Measurements from ENCODE around the gene CENPC.

CENPC gene

DNA sequence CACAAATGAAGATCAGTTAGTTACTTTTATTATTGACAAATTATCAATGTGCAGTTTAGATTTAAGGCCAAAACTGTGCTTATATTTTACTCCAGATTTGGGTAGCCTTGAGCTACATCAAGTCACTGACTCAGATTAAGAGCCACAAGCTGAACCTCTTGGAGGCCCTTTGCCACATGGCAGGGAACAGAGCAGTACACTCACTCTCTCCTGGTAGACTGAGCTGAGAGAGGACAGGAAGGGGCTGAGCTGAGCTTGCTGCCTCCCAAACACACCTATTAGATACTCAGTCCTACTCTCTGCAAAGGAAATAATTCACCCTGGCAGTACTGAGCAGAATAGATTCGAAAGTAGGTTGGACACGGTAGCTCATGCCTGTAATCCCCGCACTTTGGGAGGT is 21.0 kb upstream of the CENPC start:
- TF ChIP-seq CREB5 (CRISPR knock-in tag; IDR thresholded peaks at IDR 0.05; ENCODE audit: low read depth): no peak
- no peak for TF ChIP-seq ZFP3 (CRISPR knock-in tag; IDR thresholded peaks at IDR 0.05)
- TF ChIP-seq TSHZ2 (CRISPR knock-in tag; IDR thresholded peaks at IDR 0.05): no peak
- TF ChIP-seq ESRRG (CRISPR knock-in tag; IDR thresholded peaks at IDR 0.05): no peak
- TF ChIP-seq ZNF8 (CRISPR knock-in tag; IDR thresholded peaks at IDR 0.05): no peak
- no peak for TF ChIP-seq ARNTL (CRISPR knock-in tag; IDR thresholded peaks at IDR 0.05; ENCODE audit: borderline replicate concordance, low read depth)
- TF ChIP-seq GLIS3 (CRISPR knock-in tag; IDR thresholded peaks at IDR 0.05): no peak
- TF ChIP-seq OSR1 (CRISPR knock-in tag; IDR thresholded peaks at IDR 0.05): no peak
- TF ChIP-seq, protein P1, sequence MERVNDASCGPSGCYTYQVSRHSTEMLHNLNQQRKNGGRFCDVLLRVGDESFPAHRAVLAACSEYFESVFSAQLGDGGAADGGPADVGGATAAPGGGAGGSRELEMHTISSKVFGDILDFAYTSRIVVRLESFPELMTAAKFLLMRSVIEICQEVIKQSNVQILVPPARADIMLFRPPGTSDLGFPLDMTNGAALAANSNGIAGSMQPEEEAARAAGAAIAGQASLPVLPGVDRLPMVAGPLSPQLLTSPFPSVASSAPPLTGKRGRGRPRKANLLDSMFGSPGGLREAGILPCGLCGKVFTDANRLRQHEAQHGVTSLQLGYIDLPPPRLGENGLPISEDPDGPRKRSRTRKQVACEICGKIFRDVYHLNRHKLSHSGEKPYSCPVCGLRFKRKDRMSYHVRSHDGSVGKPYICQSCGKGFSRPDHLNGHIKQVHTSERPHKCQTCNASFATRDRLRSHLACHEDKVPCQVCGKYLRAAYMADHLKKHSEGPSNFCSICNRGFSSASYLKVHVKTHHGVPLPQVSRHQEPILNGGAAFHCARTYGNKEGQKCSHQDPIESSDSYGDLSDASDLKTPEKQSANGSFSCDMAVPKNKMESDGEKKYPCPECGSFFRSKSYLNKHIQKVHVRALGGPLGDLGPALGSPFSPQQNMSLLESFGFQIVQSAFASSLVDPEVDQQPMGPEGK (CRISPR knock-in tag; IDR thresholded peaks at IDR 0.05; ENCODE audit: borderline replicate concordance): no peak
- TF ChIP-seq ZFP30 (CRISPR knock-in tag; IDR thresholded peaks at IDR 0.05): no peak
- TF ChIP-seq, protein P2, sequence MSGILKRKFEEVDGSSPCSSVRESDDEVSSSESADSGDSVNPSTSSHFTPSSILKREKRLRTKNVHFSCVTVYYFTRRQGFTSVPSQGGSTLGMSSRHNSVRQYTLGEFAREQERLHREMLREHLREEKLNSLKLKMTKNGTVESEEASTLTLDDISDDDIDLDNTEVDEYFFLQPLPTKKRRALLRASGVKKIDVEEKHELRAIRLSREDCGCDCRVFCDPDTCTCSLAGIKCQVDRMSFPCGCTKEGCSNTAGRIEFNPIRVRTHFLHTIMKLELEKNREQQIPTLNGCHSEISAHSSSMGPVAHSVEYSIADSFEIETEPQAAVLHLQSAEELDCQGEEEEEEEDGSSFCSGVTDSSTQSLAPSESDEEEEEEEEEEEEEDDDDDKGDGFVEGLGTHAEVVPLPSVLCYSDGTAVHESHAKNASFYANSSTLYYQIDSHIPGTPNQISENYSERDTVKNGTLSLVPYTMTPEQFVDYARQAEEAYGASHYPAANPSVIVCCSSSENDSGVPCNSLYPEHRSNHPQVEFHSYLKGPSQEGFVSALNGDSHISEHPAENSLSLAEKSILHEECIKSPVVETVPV (CRISPR knock-in tag; IDR thresholded peaks at IDR 0.05): no peak
- no peak for TF ChIP-seq TCF4 (CRISPR knock-in tag; IDR thresholded peaks at IDR 0.05; ENCODE audit: borderline replicate concordance)
- no peak for TF ChIP-seq BACH2 (CRISPR knock-in tag; IDR thresholded peaks at IDR 0.05; ENCODE audit: borderline replicate concordance)
- TF ChIP-seq ZNF565 (CRISPR knock-in tag; conservative IDR thresholded peaks at IDR 0.05; ENCODE audit: low read depth): no peak
- no peak for TF ChIP-seq PPARA (CRISPR knock-in tag; IDR thresholded peaks at IDR 0.05; ENCODE audit: borderline replicate concordance)
- TF ChIP-seq RARB (CRISPR knock-in tag; IDR thresholded peaks at IDR 0.05): no peak
- no peak for TF ChIP-seq POU6F1 (CRISPR knock-in tag; IDR thresholded peaks at IDR 0.05; ENCODE audit: borderline replicate concordance, low read depth)
- TF ChIP-seq SNAI2 (CRISPR knock-in tag; IDR thresholded peaks at IDR 0.05): no peak
- ATAC-seq: no peak

DNA sequence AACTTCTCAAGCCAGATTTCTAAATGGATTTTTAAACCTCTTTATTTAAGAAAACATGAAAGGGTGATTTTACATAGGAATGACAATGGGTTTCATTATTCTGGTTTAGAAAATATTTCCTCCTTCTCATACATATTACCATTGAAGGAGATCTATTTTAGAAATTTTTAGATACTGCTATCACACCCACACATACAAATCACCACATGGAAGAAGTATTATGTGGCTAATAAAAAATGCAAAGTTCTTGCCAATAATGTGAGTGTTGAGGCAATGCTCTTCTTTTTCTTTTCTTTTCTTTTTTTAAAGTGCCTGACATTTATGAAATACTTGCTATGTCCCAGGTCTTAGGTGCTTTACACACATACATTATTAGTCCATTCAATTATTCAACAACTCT is 20.0 kb upstream of the CENPC start:
- TF ChIP-seq, protein P1 (CRISPR knock-in tag; IDR thresholded peaks at IDR 0.05; ENCODE audit: borderline replicate concordance): no peak
- TF ChIP-seq ZFP30 (CRISPR knock-in tag; IDR thresholded peaks at IDR 0.05) (no peak), ZNF8 (CRISPR knock-in tag; IDR thresholded peaks at IDR 0.05) (no peak), TOX (CRISPR knock-in tag; IDR thresholded peaks at IDR 0.05; ENCODE audit: borderline replicate concordance) (no peak), CSDC2 (CRISPR knock-in tag; IDR thresholded peaks at IDR 0.05) (no peak), ZC3H10 (CRISPR knock-in tag; IDR thresholded peaks at IDR 0.05) (no peak), ZFP3 (CRISPR knock-in tag; IDR thresholded peaks at IDR 0.05) (no peak), PPARA (CRISPR knock-in tag; IDR thresholded peaks at IDR 0.05; ENCODE audit: borderline replicate concordance) (no peak), TCF4 (CRISPR knock-in tag; IDR thresholded peaks at IDR 0.05; ENCODE audit: borderline replicate concordance) (no peak), CREB5 (CRISPR knock-in tag; IDR thresholded peaks at IDR 0.05; ENCODE audit: low read depth) (no peak), SNAI2 (CRISPR knock-in tag; IDR thresholded peaks at IDR 0.05) (no peak), ZNF565 (CRISPR knock-in tag; conservative IDR thresholded peaks at IDR 0.05; ENCODE audit: low read depth) (no peak), ISL1 (CRISPR knock-in tag; IDR thresholded peaks at IDR 0.05) (no peak), TSHZ2 (CRISPR knock-in tag; IDR thresholded peaks at IDR 0.05) (no peak)
- TF ChIP-seq, protein P2 (CRISPR knock-in tag; IDR thresholded peaks at IDR 0.05): no peak
- no peak; the same call in 2 of the 3 replicates for ATAC-seq

Measured in SK-N-SH treated with all-trans-retinoic acid at 6 μM for 48 hours (cell line).